ENCODE data around the gene PPIL4. TPM values are rescaled to one million over a fixed set of nuclear protein-coding genes. Genes with fewer than 3 reads are reported as not detected.

PPIL4 gene
- total and polyA plus RNA-seq, 2 of the 13 experiments (the other 11 are each of a cell fraction or from before 2014, with no cell fraction given), result 5.5 to 46.0 TPM

- TF ChIP-seq TFE3 (CRISPR knock-in tag; IDR thresholded peaks at IDR 0.05), result peak; percentile 44; the same call in 1 of the 2 replicates
- no peak for TF ChIP-seq ZFY (CRISPR knock-in tag; IDR thresholded peaks at IDR 0.05)
- TF ChIP-seq ZNF546 (CRISPR knock-in tag; conservative IDR thresholded peaks at IDR 0.05), result no peak
- TF ChIP-seq HDAC1 (CRISPR knock-in tag; IDR thresholded peaks at IDR 0.05), result no peak
- no peak for TF ChIP-seq ZNF549 (CRISPR knock-in tag; IDR thresholded peaks at IDR 0.05)
- TF ChIP-seq FOXP4 (CRISPR knock-in tag; IDR thresholded peaks at IDR 0.05), result 0 out of 2 replicates have a peak, but pooled peaks have one; percentile 30
- TF ChIP-seq ZNF24 (IDR thresholded peaks at IDR 0.05), result no peak
- no peak for TF ChIP-seq ZNF674 (CRISPR knock-in tag; IDR thresholded peaks at IDR 0.05; ENCODE audit: low read depth)
- no peak for TF ChIP-seq GLMP (CRISPR knock-in tag; IDR thresholded peaks at IDR 0.05; ENCODE audit: borderline replicate concordance)
- TF ChIP-seq AHR (CRISPR knock-in tag; IDR thresholded peaks at IDR 0.05), result no peak
- no peak for TF ChIP-seq BRCA1 (CRISPR knock-in tag; IDR thresholded peaks at IDR 0.05)
- 0 out of 2 replicates have a peak, but pooled peaks have one; percentile 31 for TF ChIP-seq PAXIP1 (CRISPR knock-in tag; conservative IDR thresholded peaks at IDR 0.05)
- no peak for TF ChIP-seq SAP130 (CRISPR knock-in tag; IDR thresholded peaks at IDR 0.05; ENCODE audit: low read depth)
- no peak for TF ChIP-seq DMAP1 (CRISPR knock-in tag; IDR thresholded peaks at IDR 0.05)
- TF ChIP-seq ZBTB38 (CRISPR knock-in tag; IDR thresholded peaks at IDR 0.05), result no peak
- TF ChIP-seq ZBTB37 (CRISPR knock-in tag; IDR thresholded peaks at IDR 0.05), result no peak
- no peak for TF ChIP-seq MAFG (CRISPR knock-in tag; IDR thresholded peaks at IDR 0.05)
- no peak for TF ChIP-seq ZNF367 (CRISPR knock-in tag; IDR thresholded peaks at IDR 0.05; ENCODE audit: borderline replicate concordance)
- TF ChIP-seq ZNF263 (CRISPR knock-in tag; IDR thresholded peaks at IDR 0.05), result no peak
- 0 out of 2 replicates have a peak, but pooled peaks have one; percentile 34 for TF ChIP-seq FOXK1 (CRISPR knock-in tag; IDR thresholded peaks at IDR 0.05; ENCODE audit: borderline replicate concordance, low read depth)
- TF ChIP-seq DRAP1 (CRISPR knock-in tag; IDR thresholded peaks at IDR 0.05), result no peak
- TF ChIP-seq SRF (IDR thresholded peaks at IDR 0.05; ENCODE audit: low read depth, low read length), result no peak
- no peak for TF ChIP-seq SIX1 (CRISPR knock-in tag; IDR thresholded peaks at IDR 0.05; ENCODE audit: borderline replicate concordance)
These were observed 46.8 kb downstream of the PPIL4 start (continued) for GRCh38 chr6:149499066-149499465.
